Upper lobe of left lung (tissue), 6 donors: ENCODE measurements around the gene AGXT. TPM values are rescaled to one million over a fixed set of nuclear protein-coding genes. Genes with fewer than 3 reads are reported as not detected.
A peak's percentile ranks its signal among the peaks of the same experiment; 100 is the strongest.

Source experiments
- ATAC-seq, 2 donors: fragments of 200-7000 bp; cut with Tn5 transposase; one replicate each; pipeline ENCODE4 v1.9.1; 2022; ENCODE audit warnings: mild to moderate bottlenecking in 2 of 2, moderate library complexity in 2 of 2; ENCODE audit not compliant: low FRiP score in 2 of 2
- DNase-seq, 2 donors: peaks; one replicate each; pipeline ENCODE4 v3.0.0-alpha.2; 2019 to 2020
- H3K27ac ChIP-seq, 4 donors: fragments of 200-600 bp; sonication (generic); one replicate each; pipeline ENCODE4 v1.5.1; 2016 to 2019
- H3K27me3 ChIP-seq, 4 donors: fragments of 200-600 bp; sonication (generic); one replicate each; pipeline ENCODE4 v1.5.1; 2017 to 2019
- H3K36me3 ChIP-seq, 4 donors: fragments of 200-600 bp; sonication (generic); one replicate each; pipeline ENCODE4 v1.5.1; 2016 to 2019
- H3K4me1 ChIP-seq, 4 donors: fragments of 200-600 bp; sonication (generic); one replicate each; pipeline ENCODE4 v1.5.1; 2018 to 2019
- H3K4me3 ChIP-seq, 4 donors: fragments of 200-600 bp; sonication (generic); one replicate each; pipeline ENCODE4 v1.5.1; 2017 to 2019; ENCODE audit warnings: mild to moderate bottlenecking in 2 of 4, moderate library complexity in 1 of 4
- H3K9me3 ChIP-seq, 4 donors: fragments of 200-600 bp; sonication (generic); one replicate each; pipeline ENCODE4 v1.5.1; 2018 to 2019
- EP300 ChIP-seq, 4 donors: sonication (generic); formaldehyde crosslinking; IDR thresholded peaks; one replicate each; pipeline ENCODE4 v1.5.1; 2017; ENCODE audit warnings: antibody characterized with exemption in 4 of 4, control low read depth in 2 of 4
- POLR2A ChIP-seq, 4 donors: fragments of 450-650 bp; IDR thresholded peaks; one replicate each; pipeline ENCODE4 v1.5.1; 2016 to 2017; ENCODE audit warnings: antibody characterized with exemption in 4 of 4, mild to moderate bottlenecking in 2 of 4
- POLR2AphosphoS5 ChIP-seq, 2 donors: sonication (generic); formaldehyde crosslinking; IDR thresholded peaks; one replicate each; pipeline ENCODE4 v1.5.1; 2017; ENCODE audit warnings: antibody characterized with exemption in 2 of 2
- WGBS, 2 donors: methylation state at CpG; one replicate each; pipeline ENCODE4 v1.1.5; 2017 to 2018; 5-methylcytosine and 5-hydroxymethylcytosine counted together
- total RNA-seq, 6 donors: library from RNA; depleted of rRNA in 4 of 6; stranded (reverse); fragments of >200 nt in 4 of 6; gene quantifications; one replicate each; pipeline versions ENCODE4 v1.1.0 to v1.2.1, GENCODE V29; 2016 to 2021
- TF ChIP-seq, protein P1 (sequence below), 6 experiments: fragments of 450-650 bp in 4 of 6; fragments of 200-600 bp in 2 of 6; sonication (generic) in 2 of 6; IDR thresholded peaks; one replicate each; pipeline ENCODE4 v1.5.1; 2016 to 2019; ENCODE audit warnings: antibody characterized with exemption in 6 of 6
- donor health status: DM: no; HTN: no; CAD: no; lungs with moderate emphysema.
- donor health status: DM: no; HTN: yes; CAD: no; lungs with severe emphysema.

Gene AGXT
- total RNA-seq, 6 donors from 2014 or later, result 0.30 to 0.46 (median 0.44) TPM; not detected in 3

DNA sequence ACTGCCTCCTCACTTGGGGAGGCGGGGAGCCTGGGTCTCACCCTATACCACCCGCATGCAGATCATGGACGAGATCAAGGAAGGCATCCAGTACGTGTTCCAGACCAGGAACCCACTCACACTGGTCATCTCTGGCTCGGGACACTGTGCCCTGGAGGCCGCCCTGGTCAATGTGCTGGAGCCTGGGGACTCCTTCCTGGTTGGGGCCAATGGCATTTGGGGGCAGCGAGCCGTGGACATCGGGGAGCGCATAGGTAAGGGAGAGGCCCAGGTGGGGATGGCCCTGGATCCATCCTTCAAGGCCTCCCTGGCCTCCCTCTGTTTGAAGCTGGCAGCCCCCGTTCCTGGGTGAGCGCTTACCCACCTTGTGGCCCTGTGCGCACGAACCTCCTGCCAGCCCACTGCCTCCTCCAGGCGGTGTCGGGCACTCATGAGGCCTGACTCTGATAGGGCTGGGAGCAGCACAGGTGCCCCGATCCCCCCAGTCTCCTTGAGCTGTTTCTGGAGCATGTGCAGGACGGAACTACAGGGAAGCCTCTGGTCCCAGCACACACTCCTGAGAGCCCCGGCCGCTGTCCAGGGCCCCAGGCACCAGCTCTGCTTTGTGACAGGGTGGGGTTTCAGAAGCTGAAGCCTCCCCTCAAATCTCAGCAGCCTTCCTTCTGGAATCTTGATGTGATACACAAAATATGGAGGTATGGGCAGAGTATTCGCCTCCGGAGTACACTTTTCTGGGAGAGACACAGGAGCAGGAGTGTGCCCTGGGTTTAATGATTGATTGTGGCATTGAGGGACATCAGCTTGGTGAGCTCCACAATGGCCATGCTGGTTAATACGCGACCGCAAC lies 708 bp downstream of the AGXT start:
- no peak for TF ChIP-seq POLR2A (IDR thresholded peaks at IDR 0.05)
- no peak for TF ChIP-seq POLR2AphosphoS5 (IDR thresholded peaks at IDR 0.05)
- WGBS, 2 donors, result 90 to 91% methylated on average over 17 to 24 of the region's 25 CpGs
- Histone ChIP-seq H3K4me3 (no peak overlapping the region), H3K27ac (no peak overlapping the region), H3K4me1 (no peaks in the 10 kb centered on the region), H3K27me3 (no peaks in the 10 kb centered on the region), H3K9me3 (no peaks in the 10 kb centered on the region), H3K36me3 (no peaks in the 10 kb centered on the region)
- no peak for ATAC-seq
- DNase-seq, result peak in 1 of 2 donors; percentile 65

DNA sequence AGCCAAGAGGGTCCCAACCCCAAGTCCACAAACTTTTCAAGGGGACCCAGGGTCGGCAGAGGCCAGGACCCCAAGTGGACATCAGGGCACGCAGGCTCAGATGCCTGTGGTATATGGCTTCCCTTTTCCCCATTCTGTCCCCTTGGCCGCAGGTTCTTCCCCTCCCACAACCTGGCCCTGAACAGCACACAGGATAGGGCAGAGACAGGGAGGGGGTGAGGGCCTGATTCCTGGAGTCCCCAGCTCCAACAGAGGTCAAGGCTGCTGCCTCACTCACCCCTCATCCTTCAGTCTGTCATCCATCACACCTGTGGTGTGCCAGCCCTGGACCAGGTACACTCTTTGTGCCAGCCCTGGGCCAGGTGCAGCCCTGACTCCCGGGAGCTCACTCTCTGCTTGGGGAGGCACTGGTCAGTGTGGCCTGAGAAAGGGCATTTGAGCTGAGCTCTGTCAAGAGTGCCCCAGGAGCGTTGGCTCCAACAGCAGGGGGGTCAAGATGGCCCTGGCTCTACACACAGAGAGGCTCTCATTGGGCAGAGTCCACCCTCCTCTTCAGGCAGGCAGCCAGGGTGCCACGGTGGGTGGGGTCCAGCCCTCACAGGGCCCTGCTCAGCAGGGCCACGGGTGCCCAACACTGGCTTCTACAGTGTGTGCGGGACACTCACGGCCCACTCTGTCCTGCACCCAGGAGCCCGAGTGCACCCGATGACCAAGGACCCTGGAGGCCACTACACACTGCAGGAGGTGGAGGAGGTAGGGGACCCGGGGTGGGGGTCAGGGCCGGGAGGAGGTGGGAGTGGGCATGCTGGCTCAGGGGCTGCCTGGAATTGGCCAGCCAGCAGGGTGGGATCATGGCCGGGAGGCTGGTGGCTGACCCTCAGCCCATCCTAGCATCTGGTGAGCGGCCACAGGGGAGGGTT lies 1.6 kb downstream of the AGXT start:
- no peak overlapping the region for H3K27ac ChIP-seq
- no peaks in the 10 kb centered on the region for H3K4me1 ChIP-seq
- no peak overlapping the region for H3K4me3 ChIP-seq
- TF ChIP-seq, protein P1, sequence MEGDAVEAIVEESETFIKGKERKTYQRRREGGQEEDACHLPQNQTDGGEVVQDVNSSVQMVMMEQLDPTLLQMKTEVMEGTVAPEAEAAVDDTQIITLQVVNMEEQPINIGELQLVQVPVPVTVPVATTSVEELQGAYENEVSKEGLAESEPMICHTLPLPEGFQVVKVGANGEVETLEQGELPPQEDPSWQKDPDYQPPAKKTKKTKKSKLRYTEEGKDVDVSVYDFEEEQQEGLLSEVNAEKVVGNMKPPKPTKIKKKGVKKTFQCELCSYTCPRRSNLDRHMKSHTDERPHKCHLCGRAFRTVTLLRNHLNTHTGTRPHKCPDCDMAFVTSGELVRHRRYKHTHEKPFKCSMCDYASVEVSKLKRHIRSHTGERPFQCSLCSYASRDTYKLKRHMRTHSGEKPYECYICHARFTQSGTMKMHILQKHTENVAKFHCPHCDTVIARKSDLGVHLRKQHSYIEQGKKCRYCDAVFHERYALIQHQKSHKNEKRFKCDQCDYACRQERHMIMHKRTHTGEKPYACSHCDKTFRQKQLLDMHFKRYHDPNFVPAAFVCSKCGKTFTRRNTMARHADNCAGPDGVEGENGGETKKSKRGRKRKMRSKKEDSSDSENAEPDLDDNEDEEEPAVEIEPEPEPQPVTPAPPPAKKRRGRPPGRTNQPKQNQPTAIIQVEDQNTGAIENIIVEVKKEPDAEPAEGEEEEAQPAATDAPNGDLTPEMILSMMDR (IDR thresholded peaks at IDR 0.05), result no peak
- no peak for TF ChIP-seq POLR2A (IDR thresholded peaks at IDR 0.05)
- WGBS, 2 donors, result 84 to 92% methylated on average over 4 to 13 of the region's 15 CpGs
- H3K27me3 ChIP-seq, result no peaks in the 10 kb centered on the region
- no peaks in the 10 kb centered on the region for H3K36me3 ChIP-seq
- no peaks in the 10 kb centered on the region for H3K9me3 ChIP-seq
- peak in 1 of 2 donors; percentile 45 for DNase-seq
- ATAC-seq, result no peak

DNA sequence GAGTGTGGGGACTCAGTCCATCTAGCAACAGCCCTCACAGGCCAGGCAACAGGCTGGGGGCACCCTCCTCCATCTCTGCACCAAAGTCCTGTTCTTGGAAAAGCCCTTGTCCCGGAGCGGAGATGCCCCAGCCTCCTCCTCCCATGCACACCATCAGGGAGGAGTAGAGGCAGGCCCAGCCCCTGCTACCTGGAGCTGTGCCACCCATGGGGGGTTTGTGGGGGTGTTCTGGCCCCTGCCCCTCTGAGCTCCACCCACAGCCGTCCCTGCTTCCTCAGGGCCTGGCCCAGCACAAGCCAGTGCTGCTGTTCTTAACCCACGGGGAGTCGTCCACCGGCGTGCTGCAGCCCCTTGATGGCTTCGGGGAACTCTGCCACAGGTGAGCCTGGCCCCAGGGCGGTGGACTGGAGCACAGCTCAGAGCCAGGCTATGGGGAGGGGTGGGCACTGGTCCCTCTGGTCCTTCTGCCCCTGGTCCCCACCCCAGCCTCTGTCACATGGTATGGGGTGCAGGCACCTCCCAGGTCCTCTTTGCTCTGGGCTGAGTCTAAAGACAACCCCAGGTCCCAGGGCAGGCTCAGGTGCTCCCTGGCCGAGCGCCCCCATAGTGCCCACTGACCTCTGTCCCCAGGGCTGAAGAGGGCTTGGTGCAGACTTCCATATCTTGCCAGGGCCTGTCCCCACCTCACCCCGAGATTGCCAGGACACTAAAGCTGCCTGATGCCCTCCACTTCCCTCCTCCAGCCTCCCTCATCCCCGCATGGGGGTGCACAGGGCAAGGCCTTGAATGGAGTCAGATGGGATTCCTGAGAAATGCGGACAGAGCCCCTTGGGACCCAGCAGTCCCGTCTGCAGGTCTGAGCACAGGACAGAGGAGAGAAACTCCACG lies 2.7 kb downstream of the AGXT start:
- Histone ChIP-seq H3K9me3 (no peaks in the 10 kb centered on the region), H3K27me3 (no peaks in the 10 kb centered on the region), H3K27ac (no peak overlapping the region), H3K4me3 (no peak overlapping the region), H3K4me1 (no peaks in the 10 kb centered on the region), H3K36me3 (no peaks in the 10 kb centered on the region)
- 82 to 93% methylated on average over 11 to 14 of the region's 16 CpGs for WGBS, 2 donors
- DNase-seq (peak in 1 of 2 donors; percentile 53), ATAC-seq (no peak)
- no peak for TF ChIP-seq POLR2AphosphoS5 (IDR thresholded peaks at IDR 0.05)
- TF ChIP-seq, protein P1 (IDR thresholded peaks at IDR 0.05), result no peak
- no peak for TF ChIP-seq POLR2A (IDR thresholded peaks at IDR 0.05)
- no peak for TF ChIP-seq EP300 (IDR thresholded peaks at IDR 0.05)

DNA sequence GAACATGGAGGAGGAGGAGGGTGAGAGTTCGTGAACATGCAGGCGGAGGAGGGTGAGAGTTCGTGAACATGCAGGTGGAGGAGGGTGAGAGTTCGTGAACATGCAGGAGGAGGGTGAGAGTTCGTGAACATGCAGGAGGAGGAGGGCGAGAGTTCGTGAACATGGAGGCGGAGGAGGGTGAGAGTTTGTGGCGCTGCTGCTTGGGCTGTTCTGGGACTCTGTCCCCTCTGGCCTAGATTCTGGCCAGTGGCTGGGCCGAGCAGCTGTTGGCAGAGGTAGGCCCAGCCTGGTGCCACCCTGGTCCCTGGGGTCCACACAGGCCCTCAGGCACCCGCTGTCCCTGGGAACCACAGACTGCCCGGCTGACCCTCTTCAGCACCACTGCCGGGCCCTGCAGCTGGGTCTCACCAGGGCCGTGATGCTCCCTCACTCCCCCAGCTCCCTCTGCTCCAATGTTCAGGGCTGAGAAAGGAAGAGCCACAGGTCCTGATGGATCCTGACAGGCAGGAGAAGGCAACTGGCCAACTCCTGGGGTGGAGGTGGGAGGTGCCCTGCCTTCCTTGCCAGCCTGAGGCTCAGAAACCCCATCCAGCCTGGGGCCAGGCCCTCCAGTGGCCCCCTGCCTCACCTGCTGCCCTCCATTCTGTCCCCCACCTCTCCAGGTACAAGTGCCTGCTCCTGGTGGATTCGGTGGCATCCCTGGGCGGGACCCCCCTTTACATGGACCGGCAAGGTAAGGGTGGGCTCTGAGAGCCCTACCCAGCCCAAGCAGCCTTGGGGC lies 3.9 kb downstream of the AGXT start:
- Histone ChIP-seq H3K27ac (no peak overlapping the region), H3K9me3 (no peaks in the 10 kb centered on the region), H3K4me3 (no peak overlapping the region), H3K36me3 (no peaks in the 10 kb centered on the region), H3K27me3 (no peaks in the 10 kb centered on the region), H3K4me1 (no peaks in the 10 kb centered on the region)
- 89 to 92% methylated on average over 12 to 17 of the region's 17 CpGs for WGBS, 2 donors
- DNase-seq, result peak in 1 of 2 donors; percentile 65
- ATAC-seq, result no peak
- TF ChIP-seq POLR2AphosphoS5 (IDR thresholded peaks at IDR 0.05) (no peak), EP300 (IDR thresholded peaks at IDR 0.05) (no peak), POLR2A (IDR thresholded peaks at IDR 0.05) (no peak)
- TF ChIP-seq, protein P1 (IDR thresholded peaks at IDR 0.05), result no peak
